WTC11 (cell line): Measurements from ENCODE around the gene MFSD1. TPM values are rescaled to one million over a fixed set of nuclear protein-coding genes. Genes with fewer than 3 reads are reported as not detected.

Experiments
- ATAC-seq: fragments of 200-7000 bp; cut with Tn5 transposase; 2 replicates; pipeline ENCODE4 v1.10.0; 2021; ENCODE audit warnings: mild to moderate bottlenecking, moderate library complexity
- CTCF ChIA-PET: fragments of 300-600 bp; sonication (Branson Sonifier 250); formaldehyde crosslinking; loops from one replicate; lab custom pipeline; 2021; ENCODE audit warnings: antibody characterized with exemption; lab: Charles Lee
- POLR2A ChIA-PET: fragments of 350-600 bp; sonication (Branson Sonifier 250); formaldehyde crosslinking; loops from one replicate; lab custom pipeline; 2021; ENCODE audit warnings: antibody characterized with exemption; lab: Charles Lee
- DNase-seq: peaks from one replicate; pipeline ENCODE4 v3.0.0; 2021; ENCODE audit warnings: low spot score
- H3K27ac Mint-ChIP-seq: 2 replicates; pipeline ENCODE4 v1.8.0; 2021; ENCODE audit warnings: mixed read lengths
- H3K27me3 Mint-ChIP-seq: 2 replicates; pipeline ENCODE4 v1.8.0; 2021; ENCODE audit warnings: low read depth, mild to moderate bottlenecking, moderate library complexity, mixed read lengths
- H3K36me3 Mint-ChIP-seq: 2 replicates; pipeline ENCODE4 v1.8.0; 2021; ENCODE audit warnings: mixed read lengths
- H3K4me1 Mint-ChIP-seq: 2 replicates; pipeline ENCODE4 v1.8.0; 2022; ENCODE audit warnings: mixed read lengths
- H3K4me3 Mint-ChIP-seq: 2 replicates; pipeline ENCODE4 v1.8.0; 2021; ENCODE audit warnings: mild to moderate bottlenecking, moderate library complexity, mixed read lengths
- H3K9me3 Mint-ChIP-seq: 2 replicates; pipeline ENCODE4 v1.8.0; 2021; ENCODE audit warnings: mixed read lengths
- AFF4 ChIP-seq: sonication (generic); formaldehyde crosslinking; IDR thresholded peaks from 2 replicates; pipeline ENCODE4 v1.8.1; 2023; ENCODE audit warnings: mild to moderate bottlenecking, missing genetic modification reagents, borderline replicate concordance
- CDX4 ChIP-seq: fragments of 250-450 bp; sonication (Bioruptor Pico); IDR thresholded peaks from 2 replicates; pipeline ENCODE4 v1.9.0; 2021; ENCODE audit warnings: moderate library complexity, mild to moderate bottlenecking, inconsistent platforms, borderline replicate concordance
- CREM ChIP-seq: sonication (generic); formaldehyde crosslinking; IDR thresholded peaks from 2 replicates; pipeline ENCODE4 v1.8.1; 2022; ENCODE audit warnings: mild to moderate bottlenecking, missing genetic modification reagents, moderate library complexity
- ERG ChIP-seq: fragments of 250-450 bp; sonication (Bioruptor Pico); IDR thresholded peaks from 2 replicates; pipeline ENCODE4 v1.8.0; 2021; ENCODE audit warnings: mild to moderate bottlenecking
- GABPB1 ChIP-seq: sonication (generic); formaldehyde crosslinking; IDR thresholded peaks from 2 replicates; pipeline ENCODE4 v1.8.1; 2023; ENCODE audit warnings: mild to moderate bottlenecking, missing genetic modification reagents
- HMGXB4 ChIP-seq: sonication (generic); formaldehyde crosslinking; IDR thresholded peaks from 2 replicates; pipeline ENCODE4 v1.8.1; 2023; ENCODE audit warnings: mild to moderate bottlenecking, moderate library complexity, missing genetic modification reagents
- MXD4 ChIP-seq: fragments of 250-450 bp; sonication (Bioruptor Pico); IDR thresholded peaks from 2 replicates; pipeline ENCODE4 v1.8.0; 2021; ENCODE audit warnings: mild to moderate bottlenecking, moderate library complexity, borderline replicate concordance
- PREB ChIP-seq: sonication (generic); formaldehyde crosslinking; IDR thresholded peaks from 2 replicates; pipeline ENCODE4 v1.8.1; 2022; ENCODE audit warnings: mild to moderate bottlenecking, missing genetic modification reagents, moderate library complexity, borderline replicate concordance
- SMAD4 ChIP-seq: sonication (generic); formaldehyde crosslinking; IDR thresholded peaks from 2 replicates; pipeline ENCODE4 v1.8.0; 2022; ENCODE audit warnings: mild to moderate bottlenecking, missing genetic modification reagents
- SP1 ChIP-seq: sonication (generic); formaldehyde crosslinking; conservative IDR thresholded peaks from 2 replicates; pipeline ENCODE4 v1.8.1; 2022; ENCODE audit warnings: missing genetic modification reagents
- TCF7 ChIP-seq: sonication (generic); formaldehyde crosslinking; IDR thresholded peaks from 2 replicates; pipeline ENCODE4 v1.8.0; 2022; ENCODE audit warnings: mild to moderate bottlenecking, low read depth, missing genetic modification reagents, moderate library complexity
- ZNF423 ChIP-seq: fragments of 250-450 bp; sonication (Bioruptor Pico); IDR thresholded peaks from 2 replicates; pipeline ENCODE4 v2.1.2; 2022; ENCODE audit warnings: mild to moderate bottlenecking, moderate library complexity
- total RNA-seq: library from RNA; stranded (reverse); gene quantifications from 3 replicates; pipeline ENCODE4 v1.2.3, GENCODE V29; 2021
- TF ChIP-seq, protein P1 (sequence below): sonication (generic); formaldehyde crosslinking; IDR thresholded peaks from 2 replicates; pipeline ENCODE4 v1.8.1; 2023; ENCODE audit warnings: mild to moderate bottlenecking, missing genetic modification reagents, moderate library complexity
- TF ChIP-seq, protein P2 (sequence below): sonication (generic); formaldehyde crosslinking; IDR thresholded peaks from 2 replicates; pipeline ENCODE4 v1.8.1; 2023; ENCODE audit warnings: mild to moderate bottlenecking, missing genetic modification reagents
- TF ChIP-seq, protein P3 (sequence below): sonication (generic); formaldehyde crosslinking; conservative IDR thresholded peaks from 2 replicates; pipeline ENCODE4 v1.8.1; 2023; ENCODE audit warnings: mild to moderate bottlenecking, low read depth, missing genetic modification reagents, moderate library complexity
- TF ChIP-seq, protein P4 (sequence below): sonication (generic); formaldehyde crosslinking; IDR thresholded peaks from 2 replicates; pipeline ENCODE4 v1.8.0; 2022; ENCODE audit warnings: mild to moderate bottlenecking, missing genetic modification reagents

The MFSD1 gene
- total RNA-seq, 1 experiment from 2014 or later = 8.2 TPM

GRCh38 chr3:158753854-158754253 is 48.0 kb upstream of the MFSD1 start (continued):
- TF ChIP-seq, protein P1, sequence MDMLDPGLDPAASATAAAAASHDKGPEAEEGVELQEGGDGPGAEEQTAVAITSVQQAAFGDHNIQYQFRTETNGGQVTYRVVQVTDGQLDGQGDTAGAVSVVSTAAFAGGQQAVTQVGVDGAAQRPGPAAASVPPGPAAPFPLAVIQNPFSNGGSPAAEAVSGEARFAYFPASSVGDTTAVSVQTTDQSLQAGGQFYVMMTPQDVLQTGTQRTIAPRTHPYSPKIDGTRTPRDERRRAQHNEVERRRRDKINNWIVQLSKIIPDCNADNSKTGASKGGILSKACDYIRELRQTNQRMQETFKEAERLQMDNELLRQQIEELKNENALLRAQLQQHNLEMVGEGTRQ (CRISPR knock-in tag) = no peak
- TF ChIP-seq SP1 (CRISPR knock-in tag) (no peak), MXD4 (CRISPR knock-in tag) (no peak)

- Mint-ChIP-seq H3K36me3 (no peaks in the 10 kb centered on the region), H3K9me3 (no peaks in the 10 kb centered on the region), H3K27ac (no peak overlapping the region), H3K27me3 (no peaks in the 10 kb centered on the region), H3K4me1 (no peaks in the 10 kb centered on the region), H3K4me3 (no peak overlapping the region)
- no peak for DNase-seq
- POLR2A ChIA-PET = no interaction called here
- CTCF ChIA-PET = interaction anchor here (1.2 kb wide), 1 partner anchor 83 kb away, joined by 3 read pairs; the partner anchor contains the start of gene LXN
- no peak for ATAC-seq
- no peak for TF ChIP-seq SMAD4 (CRISPR knock-in tag)
- no peak for TF ChIP-seq PREB
- no peak for TF ChIP-seq ZNF423 (CRISPR knock-in tag)
- no peak for TF ChIP-seq CDX4
- no peak for TF ChIP-seq CREM
- no peak for TF ChIP-seq HMGXB4 (CRISPR knock-in tag)
- TF ChIP-seq ERG = no peak
- no peak for TF ChIP-seq TCF7 (CRISPR knock-in tag)
- TF ChIP-seq, protein P2, sequence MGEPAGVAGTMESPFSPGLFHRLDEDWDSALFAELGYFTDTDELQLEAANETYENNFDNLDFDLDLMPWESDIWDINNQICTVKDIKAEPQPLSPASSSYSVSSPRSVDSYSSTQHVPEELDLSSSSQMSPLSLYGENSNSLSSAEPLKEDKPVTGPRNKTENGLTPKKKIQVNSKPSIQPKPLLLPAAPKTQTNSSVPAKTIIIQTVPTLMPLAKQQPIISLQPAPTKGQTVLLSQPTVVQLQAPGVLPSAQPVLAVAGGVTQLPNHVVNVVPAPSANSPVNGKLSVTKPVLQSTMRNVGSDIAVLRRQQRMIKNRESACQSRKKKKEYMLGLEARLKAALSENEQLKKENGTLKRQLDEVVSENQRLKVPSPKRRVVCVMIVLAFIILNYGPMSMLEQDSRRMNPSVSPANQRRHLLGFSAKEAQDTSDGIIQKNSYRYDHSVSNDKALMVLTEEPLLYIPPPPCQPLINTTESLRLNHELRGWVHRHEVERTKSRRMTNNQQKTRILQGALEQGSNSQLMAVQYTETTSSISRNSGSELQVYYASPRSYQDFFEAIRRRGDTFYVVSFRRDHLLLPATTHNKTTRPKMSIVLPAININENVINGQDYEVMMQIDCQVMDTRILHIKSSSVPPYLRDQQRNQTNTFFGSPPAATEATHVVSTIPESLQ (CRISPR knock-in tag) = no peak
- TF ChIP-seq, protein P3, sequence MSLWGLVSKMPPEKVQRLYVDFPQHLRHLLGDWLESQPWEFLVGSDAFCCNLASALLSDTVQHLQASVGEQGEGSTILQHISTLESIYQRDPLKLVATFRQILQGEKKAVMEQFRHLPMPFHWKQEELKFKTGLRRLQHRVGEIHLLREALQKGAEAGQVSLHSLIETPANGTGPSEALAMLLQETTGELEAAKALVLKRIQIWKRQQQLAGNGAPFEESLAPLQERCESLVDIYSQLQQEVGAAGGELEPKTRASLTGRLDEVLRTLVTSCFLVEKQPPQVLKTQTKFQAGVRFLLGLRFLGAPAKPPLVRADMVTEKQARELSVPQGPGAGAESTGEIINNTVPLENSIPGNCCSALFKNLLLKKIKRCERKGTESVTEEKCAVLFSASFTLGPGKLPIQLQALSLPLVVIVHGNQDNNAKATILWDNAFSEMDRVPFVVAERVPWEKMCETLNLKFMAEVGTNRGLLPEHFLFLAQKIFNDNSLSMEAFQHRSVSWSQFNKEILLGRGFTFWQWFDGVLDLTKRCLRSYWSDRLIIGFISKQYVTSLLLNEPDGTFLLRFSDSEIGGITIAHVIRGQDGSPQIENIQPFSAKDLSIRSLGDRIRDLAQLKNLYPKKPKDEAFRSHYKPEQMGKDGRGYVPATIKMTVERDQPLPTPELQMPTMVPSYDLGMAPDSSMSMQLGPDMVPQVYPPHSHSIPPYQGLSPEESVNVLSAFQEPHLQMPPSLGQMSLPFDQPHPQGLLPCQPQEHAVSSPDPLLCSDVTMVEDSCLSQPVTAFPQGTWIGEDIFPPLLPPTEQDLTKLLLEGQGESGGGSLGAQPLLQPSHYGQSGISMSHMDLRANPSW = no peak
Measured at GRCh38 chr3:158755421-158755820, 46.4 kb upstream of the MFSD1 start.

GRCh38 chr3:158761350-158761749 is 40.5 kb upstream of the MFSD1 start:
- Mint-ChIP-seq H3K27ac (no peak overlapping the region), H3K36me3 (no peaks in the 10 kb centered on the region), H3K27me3 (no peaks in the 10 kb centered on the region), H3K4me1 (peaks cover 8% of the 10 kb centered on the region), H3K9me3 (no peaks in the 10 kb centered on the region), H3K4me3 (no peak overlapping the region)
- DNase-seq (no peak), ATAC-seq (no peak)
- ChIA-PET POLR2A (no interaction called here), CTCF (interaction anchor here (1.6 to 3.6 kb wide), 2 partner anchors 30 to 34 kb away, joined by 7 to 15 read pairs; no protein-coding TSS in a partner anchor)
- TF ChIP-seq, protein P4, sequence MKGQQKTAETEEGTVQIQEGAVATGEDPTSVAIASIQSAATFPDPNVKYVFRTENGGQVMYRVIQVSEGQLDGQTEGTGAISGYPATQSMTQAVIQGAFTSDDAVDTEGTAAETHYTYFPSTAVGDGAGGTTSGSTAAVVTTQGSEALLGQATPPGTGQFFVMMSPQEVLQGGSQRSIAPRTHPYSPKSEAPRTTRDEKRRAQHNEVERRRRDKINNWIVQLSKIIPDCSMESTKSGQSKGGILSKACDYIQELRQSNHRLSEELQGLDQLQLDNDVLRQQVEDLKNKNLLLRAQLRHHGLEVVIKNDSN (CRISPR knock-in tag) = no peak
- TF ChIP-seq PREB (no peak), GABPB1 (CRISPR knock-in tag) (no peak), AFF4 (CRISPR knock-in tag) (no peak)
